GM19328 (cell line): Measurements from ENCODE around the gene PSAT1.
A peak's percentile ranks its signal among the peaks of the same experiment; 100 is the strongest.
"Not testable (repeated sequence)": the region's sequence is repeated elsewhere in the genome, so short reads cannot be mapped to it uniquely, and the experiment has no call there.

Experiments
- ATAC-seq: cut with Tn5 transposase; IDR thresholded peaks from one replicate; pipeline ENCODE4 v1.9.1; 2021; ENCODE audit warnings: mild to moderate bottlenecking, moderate library complexity; ENCODE audit not compliant: unreplicated experiment

Gene PSAT1

GRCh38 chr9:78296893-78297671, at the start of gene PSAT1:
Gene PSAT1 (plus strand): TSS chr9:78297125. CDS start chr9:78297211, 86 bp downstream.
- ATAC-seq: peak; percentile 98

GRCh38 chr9:78248635-78249034, 48.3 kb upstream of the PSAT1 start:
- no peak for ATAC-seq

- ATAC-seq: no peak
Observed at GRCh38 chr9:78249542-78249941, 47.4 kb upstream of the PSAT1 start.

- ATAC-seq: no peak
Observed at GRCh38 chr9:78252616-78253015, 44.3 kb upstream of the PSAT1 start.

- ATAC-seq: no peak
Observed at GRCh38 chr9:78253285-78253684, 43.6 kb upstream of the PSAT1 start.

- no peak for ATAC-seq
Observed at GRCh38 chr9:78261403-78262001, 35.4 kb upstream of the PSAT1 start.

GRCh38 chr9:78262655-78263054, 34.3 kb upstream of the PSAT1 start:
- ATAC-seq: no peak

GRCh38 chr9:78267889-78268288, 29.0 kb upstream of the PSAT1 start:
- no peak for ATAC-seq

- ATAC-seq: no peak
Observed at GRCh38 chr9:78269784-78270183, 27.1 kb upstream of the PSAT1 start.

- no peak for ATAC-seq
Observed at GRCh38 chr9:78272307-78272706, 24.6 kb upstream of the PSAT1 start.

- no peak for ATAC-seq
Observed at GRCh38 chr9:78273761-78274160, 23.2 kb upstream of the PSAT1 start.

- no peak for ATAC-seq
Observed at GRCh38 chr9:78278177-78278777, 18.6 kb upstream of the PSAT1 start.

GRCh38 chr9:78278801-78279200, 18.1 kb upstream of the PSAT1 start:
- no peak for ATAC-seq

GRCh38 chr9:78280982-78281668, 15.8 kb upstream of the PSAT1 start:
- ATAC-seq: no peak

GRCh38 chr9:78284181-78284580, 12.7 kb upstream of the PSAT1 start:
- not testable (repeated sequence) for ATAC-seq

- ATAC-seq: no peak
Observed at GRCh38 chr9:78286125-78286524, 10.8 kb upstream of the PSAT1 start.

GRCh38 chr9:78286946-78287388, 10.0 kb upstream of the PSAT1 start:
- ATAC-seq: no peak

GRCh38 chr9:78288214-78288892, 8.6 kb upstream of the PSAT1 start:
- ATAC-seq: no peak

GRCh38 chr9:78289474-78289873, 7.5 kb upstream of the PSAT1 start:
- ATAC-seq: no peak

- ATAC-seq: no peak
Observed at GRCh38 chr9:78291240-78291925, 5.5 kb upstream of the PSAT1 start.
